Kidney (tissue), 14 donors: ENCODE results near the gene UGT1A1. TPM values are rescaled to one million over a fixed set of nuclear protein-coding genes. Genes with fewer than 3 reads are reported as not detected.

Source experiments
- DNase-seq, 5 donors: peaks; one replicate each; pipeline ENCODE4 v3.0.0-alpha.2; 2013 to 2020
- FAIRE-seq: peaks from 2 replicates; lab custom pipeline; 2012; peaks lifted over from hg19 to GRCh38; lab: Jason Lieb, UNC
- H3K27ac ChIP-seq, 2 donors: one replicate each; pipeline ENCODE4 v1.7.0; 2013; ENCODE audit warnings: low read depth in 2 of 2, low read length in 2 of 2, inconsistent platforms in 1 of 2
- H3K27me3 ChIP-seq: one replicate; pipeline ENCODE4 v1.7.1; 2013; ENCODE audit warnings: low read length, inconsistent platforms; ENCODE audit not compliant: control insufficient read depth, insufficient read depth
- H3K36me3 ChIP-seq, 3 donors: one replicate each; pipeline versions ENCODE4 v1.7.0 to v1.7.1; 2013; ENCODE audit warnings: low read length in 3 of 3, control low read depth in 1 of 3, inconsistent platforms in 1 of 3; ENCODE audit not compliant: insufficient read depth in 3 of 3, control insufficient read depth in 2 of 3
- H3K4me1 ChIP-seq, 3 donors: one replicate each; pipeline versions ENCODE4 v1.7.0 to v1.7.1; 2013; ENCODE audit warnings: low read length in 3 of 3, inconsistent platforms in 1 of 3, low read depth in 1 of 3; ENCODE audit not compliant: control insufficient read depth in 2 of 3, insufficient read depth in 2 of 3
- H3K4me3 ChIP-seq, 3 donors: one replicate each; pipeline versions ENCODE4 v1.7.0 to v1.8.1; 2013; ENCODE audit warnings: low read length in 3 of 3, control low read depth in 1 of 3, inconsistent platforms in 1 of 3
- H3K9ac ChIP-seq, 3 donors: one replicate each; pipeline versions ENCODE4 v1.7.0 to v1.7.1; 2013; ENCODE audit warnings: low read length in 3 of 3, control low read depth in 1 of 3, inconsistent platforms in 1 of 3
- H3K9me3 ChIP-seq, 3 donors: one replicate each; pipeline versions ENCODE4 v1.7.0 to v1.7.1; 2013; ENCODE audit warnings: low read length in 3 of 3, control low read depth in 1 of 3, inconsistent platforms in 1 of 3; ENCODE audit not compliant: control insufficient read depth in 2 of 3, insufficient read depth in 1 of 3
- CTCF ChIP-seq: IDR thresholded peaks from 3 replicates; pipeline ENCODE4 v1.5.1; 2012; ENCODE audit warnings: mild to moderate bottlenecking, moderate library complexity, borderline replicate concordance; ENCODE audit not compliant: insufficient read depth; ENCODE audit errors: extremely low read depth
- intact Hi-C: fragments of 100-400 bp; cut with DNase I; formaldehyde crosslinking; loops from one replicate; pipeline ENCODE4 v1.11.1; 2022
- polyA plus RNA-seq: library from polyadenylated mRNA; stranded (reverse); fragments of 350-450 nt; fragmentation: Illumina TruSeq; extraction: RNeasy Lipid Tissue Mini Kit (QIAGEN cat#74804); gene quantifications from one replicate; pipeline ENCODE4 v1.2.3, GENCODE V29; 2014; ENCODE audit warnings: low read depth, low replicate concordance; ENCODE audit not compliant: insufficient read depth
- total RNA-seq: library from RNA; stranded (reverse); fragmentation: NEBNext Ultra II Directional; extraction: Animal tissue kit (Norgen Biotek cat#: 25700); gene quantifications from one replicate; pipeline ENCODE4 v1.2.1, GENCODE V29; 2021
- donor health status: control.
- donor health status: control.
- donor health status: control.
- donor health status: control.
- donor health status: control.
- donor health status: DM: yes; HTN: yes; CAD: no.
- donor health status: Normal renal cell carcinoma (clear cell type).

UGT1A1 gene
- total and polyA plus RNA-seq, 2 donors from 2014 or later: 1.4 to 3.6 TPM

- Histone ChIP-seq H3K4me3 (no peak overlapping the region), H3K9ac (no peak overlapping the region), H3K36me3 (peaks cover 0 to 33% (median 16%) of the 10 kb centered on the region in 3 donors), H3K9me3 (peaks cover 0 to 3% (median 0%) of the 10 kb centered on the region in 3 donors), H3K27me3 (no peaks in the 10 kb centered on the region), H3K4me1 (no peaks in the 10 kb centered on the region), H3K27ac (no peak overlapping the region)
- DNase-seq: no peak
- intact Hi-C loops: no loop called here
- no peak for TF ChIP-seq CTCF
- no peak for FAIRE-seq
These were observed 12.5 kb downstream of the UGT1A1 start for GRCh38 chr2:233772583-233772982.

GRCh38 chr2:233773854-233774253, 13.8 kb downstream of the UGT1A1 start:
- no peak for TF ChIP-seq CTCF
- Histone ChIP-seq H3K4me3 (no peak overlapping the region), H3K27me3 (no peaks in the 10 kb centered on the region), H3K27ac (no peak overlapping the region), H3K4me1 (no peaks in the 10 kb centered on the region), H3K36me3 (peaks cover 0 to 26% (median 13%) of the 10 kb centered on the region in 3 donors), H3K9me3 (peaks cover 0 to 3% (median 0%) of the 10 kb centered on the region in 3 donors), H3K9ac (no peak overlapping the region)
- intact Hi-C loops: no loop called here
- FAIRE-seq (no peak), DNase-seq (no peak)

GRCh38 chr2:233775414-233775813, 15.3 kb downstream of the UGT1A1 start:
- no peaks in the 10 kb centered on the region for H3K27me3 ChIP-seq
- peaks cover 0 to 3% (median 0%) of the 10 kb centered on the region in 3 donors for H3K9me3 ChIP-seq
- DNase-seq (no peak), FAIRE-seq (no peak)
- no peak for TF ChIP-seq CTCF
- peaks cover 0 to 18% (median 3%) of the 10 kb centered on the region in 3 donors for H3K36me3 ChIP-seq
- no peak overlapping the region for H3K9ac ChIP-seq
- intact Hi-C loops: no loop called here
- no peak overlapping the region for H3K27ac ChIP-seq
- H3K4me3 ChIP-seq: no peak overlapping the region
- H3K4me1 ChIP-seq: no peaks in the 10 kb centered on the region

GRCh38 chr2:233778030-233778429, 18.0 kb downstream of the UGT1A1 start, which contains the start of gene MROH2A:
Gene MROH2A, plus strand, starts transcription at chr2:233778330. Its CDS starts 1,029 bp downstream, at chr2:233779359.
- FAIRE-seq: no peak
- no peak within 1 kb of the TSS for H3K9ac ChIP-seq
- intact Hi-C loops: no loop called here

More at GRCh38 chr2:233778030-233778429, 18.0 kb downstream of the UGT1A1 start, which contains the start of gene MROH2A:
- no peak for TF ChIP-seq CTCF
- peaks cover 0 to 3% (median 0%) of the 10 kb centered on the region in 3 donors for H3K9me3 ChIP-seq
- H3K27me3 ChIP-seq: no peaks in the 10 kb centered on the region
- peaks cover 0 to under 1% (median 0%) of the 10 kb centered on the region in 3 donors for H3K36me3 ChIP-seq
- DNase-seq: no peak
- no peak within 1 kb of the TSS for H3K4me3 ChIP-seq
- H3K4me1 ChIP-seq: no peaks in the 10 kb centered on the region
- no peak within 1 kb of the TSS for H3K27ac ChIP-seq
